ENCODE measurements around the gene FPR2.

GRCh38 chr19:51735759-51736449 lies 25.1 kb upstream of the FPR2 start:
- TF ChIP-seq, protein P1, sequence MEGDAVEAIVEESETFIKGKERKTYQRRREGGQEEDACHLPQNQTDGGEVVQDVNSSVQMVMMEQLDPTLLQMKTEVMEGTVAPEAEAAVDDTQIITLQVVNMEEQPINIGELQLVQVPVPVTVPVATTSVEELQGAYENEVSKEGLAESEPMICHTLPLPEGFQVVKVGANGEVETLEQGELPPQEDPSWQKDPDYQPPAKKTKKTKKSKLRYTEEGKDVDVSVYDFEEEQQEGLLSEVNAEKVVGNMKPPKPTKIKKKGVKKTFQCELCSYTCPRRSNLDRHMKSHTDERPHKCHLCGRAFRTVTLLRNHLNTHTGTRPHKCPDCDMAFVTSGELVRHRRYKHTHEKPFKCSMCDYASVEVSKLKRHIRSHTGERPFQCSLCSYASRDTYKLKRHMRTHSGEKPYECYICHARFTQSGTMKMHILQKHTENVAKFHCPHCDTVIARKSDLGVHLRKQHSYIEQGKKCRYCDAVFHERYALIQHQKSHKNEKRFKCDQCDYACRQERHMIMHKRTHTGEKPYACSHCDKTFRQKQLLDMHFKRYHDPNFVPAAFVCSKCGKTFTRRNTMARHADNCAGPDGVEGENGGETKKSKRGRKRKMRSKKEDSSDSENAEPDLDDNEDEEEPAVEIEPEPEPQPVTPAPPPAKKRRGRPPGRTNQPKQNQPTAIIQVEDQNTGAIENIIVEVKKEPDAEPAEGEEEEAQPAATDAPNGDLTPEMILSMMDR (IDR thresholded peaks at IDR 0.05 in 4 of 5, conservative IDR thresholded peaks at IDR 0.05 in 1 of 5) = no peak
- TF ChIP-seq POLR2A (IDR thresholded peaks at IDR 0.05) = no peak
